Activated gamma-delta T cell treated with Interleukin-2 at 50 U/mL for 16 hours (primary cell): ENCODE measurements around the gene DAAM1.

Source experiments
- DNase-seq: peaks from one replicate; pipeline ENCODE4 v3.0.0-alpha.2; 2020

Gene DAAM1

GRCh38 chr14:59265808-59266207 lies 77.3 kb downstream of the DAAM1 start:
- no peak for DNase-seq

- DNase-seq = no peak
Observed at GRCh38 chr14:59267046-59267445, 78.6 kb downstream of the DAAM1 start.

- DNase-seq = no peak
Observed at GRCh38 chr14:59268011-59268410, 79.5 kb downstream of the DAAM1 start.

- DNase-seq = no peak
Observed at GRCh38 chr14:59268858-59269257, 80.4 kb downstream of the DAAM1 start.

- DNase-seq = no peak
Observed at GRCh38 chr14:59269466-59269865, 81.0 kb downstream of the DAAM1 start.

GRCh38 chr14:59271256-59271655 lies 82.8 kb downstream of the DAAM1 start:
- no peak for DNase-seq

GRCh38 chr14:59271734-59272133 lies 83.3 kb downstream of the DAAM1 start:
- DNase-seq = no peak

- DNase-seq = no peak
Observed at GRCh38 chr14:59272633-59273032, 84.2 kb downstream of the DAAM1 start.

GRCh38 chr14:59273737-59274136 lies 85.3 kb downstream of the DAAM1 start:
- no peak for DNase-seq

GRCh38 chr14:59274991-59275391 lies 86.5 kb downstream of the DAAM1 start:
- no peak for DNase-seq

GRCh38 chr14:59275668-59276067 lies 87.2 kb downstream of the DAAM1 start:
- no peak for DNase-seq

GRCh38 chr14:59276235-59276634 lies 87.8 kb downstream of the DAAM1 start:
- no peak for DNase-seq

GRCh38 chr14:59277659-59278058 lies 89.2 kb downstream of the DAAM1 start:
- DNase-seq = no peak

- no peak for DNase-seq
Observed at GRCh38 chr14:59278111-59278510, 89.6 kb downstream of the DAAM1 start.

- no peak for DNase-seq
Observed at GRCh38 chr14:59280961-59281360, 92.5 kb downstream of the DAAM1 start.

- DNase-seq = no peak
Observed at GRCh38 chr14:59281609-59282377, 93.3 kb downstream of the DAAM1 start.

GRCh38 chr14:59282378-59282765 lies 93.9 kb downstream of the DAAM1 start:
- no peak for DNase-seq

GRCh38 chr14:59283361-59283760 lies 94.9 kb downstream of the DAAM1 start:
- no peak for DNase-seq

- no peak for DNase-seq
Observed at GRCh38 chr14:59284059-59284458, 95.6 kb downstream of the DAAM1 start.

- DNase-seq = no peak
Observed at GRCh38 chr14:59292028-59292427, 103.6 kb downstream of the DAAM1 start.

- DNase-seq = no peak
Observed at GRCh38 chr14:59292921-59293534, 104.6 kb downstream of the DAAM1 start.

GRCh38 chr14:59293935-59294661 lies 105.6 kb downstream of the DAAM1 start:
- DNase-seq = no peak

- no peak for DNase-seq
Observed at GRCh38 chr14:59294662-59294992, 106.2 kb downstream of the DAAM1 start.

GRCh38 chr14:59295951-59296350 lies 107.5 kb downstream of the DAAM1 start:
- DNase-seq = no peak
